ENCODE results near the gene INPP5D.

The INPP5D gene

DNA sequence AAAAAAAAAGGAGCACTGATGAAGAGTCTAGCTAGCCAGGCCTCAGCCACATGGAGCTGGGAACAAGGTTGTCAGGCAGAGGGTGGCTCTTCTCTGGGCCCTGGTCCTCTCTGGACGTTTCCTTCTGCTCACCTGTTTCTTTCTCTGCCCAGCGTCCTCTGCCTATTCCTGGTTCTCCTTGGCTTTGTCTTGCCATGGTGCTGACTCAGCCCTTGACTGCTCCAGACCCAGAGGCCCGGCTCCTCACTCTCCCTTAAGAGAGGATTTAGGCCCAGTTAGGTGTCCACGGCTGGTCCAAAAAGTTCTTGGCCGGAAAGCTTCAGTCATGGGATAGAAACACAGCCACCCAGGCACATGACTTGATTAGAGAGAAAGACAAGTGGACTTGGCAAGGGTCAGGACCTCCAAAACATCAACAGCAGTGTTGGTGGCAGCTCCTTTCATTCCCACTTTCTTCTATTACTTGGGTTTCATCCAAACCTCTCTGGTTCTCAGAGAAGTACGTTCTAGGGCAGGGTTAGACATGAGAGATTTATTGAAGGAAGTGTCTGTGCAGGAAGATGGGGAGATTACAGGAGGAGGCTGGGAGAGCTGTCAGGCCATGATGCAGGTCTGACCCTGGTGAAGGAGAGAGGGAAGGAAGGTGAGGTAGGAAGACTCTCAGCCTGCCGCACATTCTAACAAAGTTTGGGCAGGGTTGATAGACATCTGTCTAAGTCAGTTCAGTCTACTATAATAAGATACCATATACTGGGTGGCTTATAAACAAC, 176.9 kb downstream of the INPP5D start:
- DNase-seq (ENCODE audit: low spot score) = no peak

DNA sequence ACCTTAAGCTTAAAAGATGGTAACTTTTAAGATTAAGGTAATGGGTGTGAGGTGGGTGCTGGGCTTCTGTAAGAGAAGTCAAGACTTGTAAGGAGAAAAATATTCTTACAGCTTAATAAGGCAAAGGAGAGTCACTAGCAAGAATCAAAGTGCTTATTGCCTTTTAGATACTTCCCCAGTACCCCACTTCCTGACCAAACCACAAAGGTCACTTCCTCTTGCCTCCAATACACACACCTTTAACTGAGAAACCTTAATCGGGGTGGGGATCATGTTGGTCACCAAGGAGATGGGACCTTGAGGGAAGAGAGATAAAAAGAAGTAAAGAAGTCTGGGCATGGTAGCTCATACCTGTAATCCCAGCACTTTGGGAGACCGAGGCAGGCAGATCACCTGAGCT, 180.8 kb downstream of the INPP5D start:
- DNase-seq (ENCODE audit: low spot score) = no peak

DNA sequence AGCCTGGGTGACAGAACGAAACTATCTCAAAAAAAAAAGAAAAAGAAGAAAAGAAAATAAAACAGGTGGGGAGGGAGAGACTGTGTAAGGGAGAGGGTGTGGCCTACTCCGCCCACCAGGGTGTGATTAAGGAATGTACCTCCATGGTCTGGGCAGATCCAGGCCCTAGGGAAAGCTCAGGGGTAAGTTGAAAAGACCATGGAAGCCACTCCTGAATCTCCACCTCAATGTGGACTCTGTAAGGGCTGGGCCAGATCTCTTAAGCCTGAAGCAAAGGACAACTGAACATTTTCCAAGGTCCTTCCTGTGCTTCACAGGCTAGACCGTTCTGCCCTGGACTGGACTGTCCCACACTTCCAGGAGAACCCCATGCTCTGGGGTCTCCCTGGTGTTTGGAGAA, 181.7 kb downstream of the INPP5D start:
- DNase-seq (ENCODE audit: low spot score) = no peak

DNA sequence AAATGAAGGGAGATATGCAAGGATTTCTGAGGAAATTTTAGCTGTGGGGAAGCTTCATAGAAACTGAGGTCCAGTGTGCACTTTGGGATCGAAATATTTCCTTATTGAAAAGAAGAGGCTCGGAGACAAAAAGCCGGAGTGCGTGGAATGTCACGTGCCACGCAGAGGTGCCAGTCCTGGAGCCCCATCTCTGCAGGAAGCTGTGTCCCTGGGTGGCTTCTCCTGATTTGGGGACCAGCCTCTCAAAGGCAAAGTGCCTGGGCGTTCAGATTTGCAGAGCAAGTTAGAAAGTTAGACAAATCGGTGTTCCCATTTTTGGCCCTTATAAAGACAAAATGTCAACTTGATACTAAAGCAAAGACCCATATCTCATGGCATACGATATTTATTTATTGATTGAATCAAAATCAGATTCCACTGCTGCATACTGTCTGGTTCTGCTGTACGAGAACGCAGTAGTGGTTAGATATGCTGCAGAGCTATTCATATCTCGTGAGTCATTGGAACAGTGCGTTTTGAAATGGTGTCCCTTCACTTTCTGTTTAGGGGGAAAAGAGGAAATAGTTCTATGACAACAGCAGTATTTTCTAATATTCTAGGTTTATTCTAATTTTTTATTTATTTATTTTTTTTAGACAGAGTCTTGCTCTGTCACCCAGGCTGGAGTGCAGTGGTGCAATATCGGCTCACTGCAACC, 182.2 kb downstream of the INPP5D start:
- no peak for DNase-seq (ENCODE audit: low spot score)

DNA sequence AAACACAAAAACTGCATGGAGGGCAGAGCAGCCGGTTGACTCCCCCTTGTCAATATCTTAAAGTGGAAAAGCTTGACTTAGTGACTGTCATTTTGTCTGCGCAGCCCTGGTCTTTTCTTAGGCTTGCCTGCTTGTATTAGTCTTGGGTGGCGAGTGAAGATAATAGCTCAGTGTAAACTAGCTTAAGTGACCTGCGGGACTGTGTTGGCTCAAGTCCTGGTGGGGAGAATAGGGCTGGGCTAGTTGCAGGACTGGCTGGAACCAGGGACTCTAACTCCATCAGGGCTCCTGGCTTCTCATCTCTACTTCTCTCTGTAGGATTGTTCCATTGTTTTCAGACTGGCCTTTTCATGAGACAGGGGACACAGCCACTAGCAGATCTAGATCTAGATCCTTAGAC, 183.2 kb downstream of the INPP5D start:
- no peak for DNase-seq (ENCODE audit: low spot score)

DNA sequence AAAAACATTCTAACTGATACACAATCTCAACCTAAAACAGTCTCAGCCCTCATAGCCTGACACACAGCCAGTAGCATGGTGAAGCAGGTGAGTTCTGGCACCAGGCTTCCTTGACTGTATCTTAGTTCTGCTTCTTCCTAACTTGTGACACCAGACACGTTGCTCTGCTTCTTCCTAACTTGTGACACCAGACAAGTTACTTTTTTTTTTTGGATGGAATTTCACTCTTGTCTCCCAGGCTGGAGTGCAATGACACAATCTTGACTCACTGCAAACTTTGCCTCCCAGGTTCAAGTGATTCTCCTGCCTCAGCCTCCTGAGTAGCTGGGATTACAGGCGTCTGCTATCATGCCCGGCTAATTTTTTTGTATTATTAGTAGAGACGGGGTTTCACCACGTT, 184.7 kb downstream of the INPP5D start:
- DNase-seq (ENCODE audit: low spot score) = no peak

DNA sequence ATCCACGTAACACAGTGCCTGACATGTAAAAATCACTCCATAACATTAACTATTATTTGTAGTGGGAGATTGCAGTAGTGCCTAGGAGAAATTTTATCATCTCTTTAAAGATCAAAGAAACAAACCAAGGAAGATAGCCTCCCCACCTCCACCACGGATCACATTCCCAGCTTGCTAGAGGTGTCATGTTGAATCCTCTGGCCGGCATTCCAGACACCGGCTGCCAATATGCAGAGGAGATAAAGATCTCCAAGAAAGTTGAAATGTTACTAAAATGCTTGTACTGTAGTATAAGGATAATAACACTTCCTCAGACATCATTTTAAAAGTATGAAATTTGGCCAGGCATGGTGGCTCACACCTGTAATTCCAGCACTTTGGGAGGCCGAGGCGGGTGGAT, 185.3 kb downstream of the INPP5D start:
- no peak for DNase-seq (ENCODE audit: low spot score)

DNA sequence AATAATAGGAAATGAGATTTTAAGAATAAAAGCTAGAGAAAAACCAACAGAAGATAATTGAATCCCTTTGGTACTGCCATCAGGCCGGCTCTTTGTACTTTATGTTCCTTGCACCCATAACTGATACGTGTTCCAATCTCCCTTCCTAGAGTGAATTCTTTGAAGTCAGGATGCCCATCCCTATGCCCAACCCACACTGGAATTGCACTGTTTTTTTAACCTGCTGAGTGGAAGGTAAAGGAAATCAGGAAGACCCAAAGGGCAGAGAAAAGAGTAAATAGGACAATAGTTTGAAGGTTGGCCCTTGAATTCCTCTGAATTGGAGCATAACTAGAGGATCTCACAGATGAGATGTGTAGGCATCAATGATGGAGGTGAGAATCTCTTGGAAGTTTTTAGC, 187.0 kb downstream of the INPP5D start:
- no peak for DNase-seq (ENCODE audit: low spot score)

DNA sequence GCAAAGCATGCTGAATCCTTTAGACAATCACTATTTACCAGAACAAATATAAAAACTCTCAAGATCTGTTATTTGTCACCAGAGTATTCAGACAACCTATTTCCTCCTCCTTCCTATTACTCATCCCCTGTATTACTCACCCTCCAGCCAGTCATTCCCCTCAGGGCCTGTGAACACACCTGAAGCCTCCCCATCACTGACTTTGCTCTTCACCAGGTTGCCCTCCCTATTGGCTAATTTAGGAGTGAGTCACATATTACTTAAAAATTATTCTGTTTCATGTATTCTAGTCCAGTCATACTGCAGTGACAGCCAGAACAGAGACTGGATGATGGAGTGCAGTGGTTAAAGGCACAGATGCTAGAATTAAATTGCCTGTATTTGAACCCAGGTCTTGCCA, 187.6 kb downstream of the INPP5D start:
- DNase-seq (ENCODE audit: low spot score) = no peak

DNA sequence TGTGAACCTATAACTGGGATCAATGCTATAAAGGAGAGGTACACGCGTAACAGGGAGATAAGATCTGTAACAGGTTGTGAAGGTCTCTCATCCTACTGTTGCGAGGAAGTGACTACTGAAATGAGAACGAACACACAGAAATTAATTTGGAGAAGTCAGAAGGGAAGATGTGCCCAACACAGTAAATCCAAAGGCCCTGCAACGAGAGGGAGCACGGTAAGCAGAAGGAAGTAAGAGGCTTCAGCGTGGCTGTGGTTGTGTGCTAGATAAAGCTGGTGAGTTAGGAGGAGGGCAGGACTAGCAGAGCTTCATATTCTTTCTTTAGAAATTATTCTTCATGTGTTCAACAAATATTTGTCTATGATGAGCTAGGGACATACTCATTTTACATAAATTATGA, 188.9 kb downstream of the INPP5D start:
- DNase-seq (ENCODE audit: low spot score) = no peak

DNA sequence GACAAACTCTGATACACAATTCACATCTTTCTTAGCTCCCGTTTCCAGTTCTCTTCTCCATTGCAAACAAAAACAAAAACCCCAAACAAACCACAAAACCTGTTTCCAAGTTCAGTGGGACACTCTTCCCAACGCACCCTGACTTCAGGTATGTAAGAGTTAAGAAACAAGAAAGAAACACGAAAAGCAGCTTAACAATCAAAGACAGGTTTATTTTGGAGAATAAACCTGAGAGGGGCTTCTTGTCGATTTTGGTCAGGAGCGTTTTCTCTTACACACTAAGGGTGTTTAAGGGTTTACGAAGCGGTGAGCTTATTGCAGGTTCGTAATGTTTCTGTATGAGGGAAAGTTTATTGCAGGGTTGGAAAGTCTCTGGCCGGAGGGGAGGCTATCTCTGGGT, 190.4 kb downstream of the INPP5D start:
- DNase-seq (ENCODE audit: low spot score) = no peak

DNA sequence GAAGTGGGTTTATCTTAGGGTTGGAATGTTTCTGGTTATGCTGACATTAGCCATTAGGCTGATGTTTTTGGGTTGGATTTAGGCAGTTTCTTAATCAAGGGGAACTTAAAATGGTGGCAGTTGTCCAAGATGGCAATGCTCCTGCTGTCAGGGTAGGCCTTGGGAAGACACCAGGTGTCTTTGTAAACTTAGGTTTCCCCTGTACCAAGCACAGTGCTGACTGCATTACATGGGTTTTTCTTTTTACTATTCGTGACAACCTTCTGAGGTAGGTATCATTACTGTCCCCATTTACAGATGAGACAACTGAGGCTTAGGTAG, 190.8 kb downstream of the INPP5D start:
- DNase-seq (ENCODE audit: low spot score) = no peak

DNA sequence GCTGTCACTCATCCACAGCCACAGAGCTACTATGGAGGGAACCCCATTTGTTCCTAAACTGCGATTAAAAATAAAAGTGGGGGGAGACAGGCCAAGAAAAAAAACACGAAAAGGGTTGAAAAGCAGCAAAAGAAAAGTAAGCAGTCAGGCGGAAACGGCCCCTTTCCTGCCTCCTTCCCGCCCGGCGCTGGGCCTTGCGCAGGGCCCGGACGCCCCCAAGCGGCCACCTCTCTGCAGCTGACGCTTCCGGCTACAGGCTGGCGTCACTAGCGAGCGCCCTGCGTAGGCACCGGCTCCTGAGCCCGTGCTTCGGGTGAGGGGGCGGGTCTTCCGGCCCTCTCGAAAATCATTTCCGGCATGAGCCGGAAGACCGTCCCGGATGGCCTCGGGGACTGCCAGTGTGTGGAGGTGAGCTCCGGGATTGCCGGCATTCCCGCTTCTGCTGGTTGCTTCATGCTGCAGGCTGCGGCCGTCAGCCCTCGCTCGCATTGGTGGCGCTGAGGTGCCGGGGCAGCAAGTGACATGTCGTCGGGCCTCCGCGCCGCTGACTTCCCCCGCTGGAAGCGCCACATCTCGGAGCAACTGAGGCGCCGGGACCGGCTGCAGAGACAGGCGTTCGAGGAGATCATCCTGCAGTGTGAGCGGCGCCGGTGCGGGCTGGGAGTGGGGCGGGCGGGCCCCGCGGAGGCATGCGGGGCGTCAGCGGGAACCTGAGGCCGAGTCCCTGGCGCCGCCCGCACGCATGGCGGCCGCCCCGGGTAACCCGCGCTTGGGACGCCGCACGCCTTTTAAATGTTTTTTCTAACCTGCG, 191.4 kb downstream of the INPP5D start, which contains the start of gene ATG16L1:
TSS of gene ATG16L1 (plus strand) at position 368 of the 811 bp plus-strand sequence. CDS start at position 523, 155 bp downstream.
- peak; percentile 99 for DNase-seq (ENCODE audit: low spot score)

DNA sequence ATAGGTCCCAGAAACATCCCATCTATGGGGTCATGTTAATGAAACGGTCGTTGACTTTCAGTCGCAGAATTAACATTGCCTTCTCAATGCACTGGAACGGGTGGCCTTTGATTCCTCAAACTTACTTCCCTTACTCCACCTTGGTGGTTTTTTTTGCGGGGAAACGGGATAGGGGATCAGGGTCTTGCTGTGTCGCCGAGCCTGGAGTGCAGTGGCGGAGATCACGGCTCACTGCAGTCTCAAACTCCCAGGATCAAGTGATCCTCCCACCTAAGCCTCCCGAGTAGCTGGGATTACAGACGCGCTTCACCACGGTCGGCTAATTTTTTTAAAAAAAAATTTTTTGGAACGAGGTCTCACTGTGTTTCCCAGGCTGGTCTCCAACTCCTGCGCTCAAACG, 192.1 kb downstream of the INPP5D start:
- DNase-seq (ENCODE audit: low spot score) = no peak

DNA sequence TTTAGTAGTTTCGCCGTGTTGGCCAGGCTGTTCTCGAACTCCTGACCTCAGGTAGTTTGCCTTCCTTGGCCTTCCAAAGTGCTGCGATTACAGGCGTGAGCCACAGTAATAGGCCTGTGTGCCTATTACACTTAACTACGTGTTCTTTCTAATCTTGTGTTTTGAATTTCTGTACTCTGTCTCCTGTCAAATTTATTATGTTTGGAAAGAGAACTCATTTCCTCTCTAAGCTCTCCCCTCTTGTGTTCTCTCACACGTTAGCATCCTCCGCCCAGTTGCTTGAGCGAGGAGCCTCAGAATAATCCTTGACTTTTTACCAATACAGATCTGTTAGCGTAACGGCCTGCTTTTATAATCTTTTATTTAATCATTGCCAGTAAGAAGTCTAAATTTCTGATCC, 195.0 kb downstream of the INPP5D start:
- DNase-seq (ENCODE audit: low spot score) = no peak

DNA sequence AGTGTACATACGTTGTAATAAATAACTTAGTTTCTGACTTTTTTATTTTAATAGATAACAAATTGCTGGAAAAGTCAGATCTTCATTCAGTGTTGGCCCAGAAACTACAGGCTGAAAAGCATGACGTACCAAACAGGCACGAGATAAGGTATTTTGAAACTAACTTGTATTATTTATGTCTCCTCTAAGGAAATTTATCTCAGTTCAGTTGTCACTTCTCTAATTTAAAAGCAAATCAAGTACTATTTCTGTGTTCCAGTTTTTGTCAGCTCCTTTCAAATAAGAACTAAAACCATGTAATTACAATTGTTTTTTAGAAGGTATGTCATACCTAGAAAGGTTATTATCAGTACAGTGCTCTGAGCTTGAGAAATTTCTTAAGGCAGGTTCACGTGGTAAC, 195.9 kb downstream of the INPP5D start:
- DNase-seq (ENCODE audit: low spot score) = no peak

All from AG08395 (cell line).